LNCAP (cell line): ENCODE results near the gene BARHL2.

Source experiments
- CTCF ChIP-seq: fragments of 450-650 bp; IDR thresholded peaks from 2 replicates; pipeline ENCODE4 v1.5.1; 2017; ENCODE audit warnings: mild to moderate bottlenecking

BARHL2 gene

GRCh38 chr1:90711696-90712095 is 5.4 kb downstream of the BARHL2 start:
- no peak for TF ChIP-seq CTCF

GRCh38 chr1:90710579-90711536 is 6.2 kb downstream of the BARHL2 start:
- TF ChIP-seq CTCF = no peak

- no peak for TF ChIP-seq CTCF
These were observed 7.6 kb downstream of the BARHL2 start for GRCh38 chr1:90709535-90709934.

- no peak for TF ChIP-seq CTCF
These were observed 8.3 kb downstream of the BARHL2 start for GRCh38 chr1:90708826-90709225.

GRCh38 chr1:90708236-90708786 is 8.8 kb downstream of the BARHL2 start:
- no peak for TF ChIP-seq CTCF

- TF ChIP-seq CTCF = no peak
These were observed 9.8 kb downstream of the BARHL2 start for GRCh38 chr1:90707363-90707710.

- no peak for TF ChIP-seq CTCF
These were observed 10.4 kb downstream of the BARHL2 start for GRCh38 chr1:90706437-90707362.
